Activated CD8-positive, alpha-beta memory T cell treated with anti-CD3 and anti-CD28 coated beads for 24 hours (primary cell): Measurements from ENCODE around the gene ADGRL3.
"Not testable (repeated sequence)": the region's sequence is repeated elsewhere in the genome, so short reads cannot be mapped to it uniquely, and the experiment has no call there.

Source experiments
- DNase-seq: peaks from one replicate; pipeline ENCODE4 v3.0.0-alpha.2; 2020

The ADGRL3 gene

DNA sequence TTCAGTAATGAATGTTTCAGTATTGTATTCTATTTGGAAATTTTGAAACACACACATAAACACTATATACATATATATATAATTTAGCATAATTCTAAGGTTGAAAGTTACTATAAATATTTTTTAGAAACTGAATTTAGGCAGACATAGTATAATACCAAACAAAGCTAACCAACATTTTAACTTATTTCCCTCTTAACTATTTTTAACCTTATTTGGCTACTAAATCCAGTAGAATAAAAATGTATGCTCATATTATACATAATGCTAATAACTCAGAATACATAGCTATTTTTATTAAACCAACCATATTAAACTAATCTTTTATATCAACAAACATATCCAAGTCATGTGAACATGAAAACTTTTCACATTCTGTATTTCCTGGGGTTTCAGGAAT is 563.6 kb downstream of the ADGRL3 start:
- DNase-seq, result no peak

GRCh38 chr4:61764090-61764489 is 564.0 kb downstream of the ADGRL3 start:
- DNase-seq, result not testable (repeated sequence)

GRCh38 chr4:61769444-61770167 is 569.5 kb downstream of the ADGRL3 start:
- not testable (repeated sequence) for DNase-seq

GRCh38 chr4:61770456-61770855 is 570.3 kb downstream of the ADGRL3 start:
- DNase-seq, result no peak

DNA sequence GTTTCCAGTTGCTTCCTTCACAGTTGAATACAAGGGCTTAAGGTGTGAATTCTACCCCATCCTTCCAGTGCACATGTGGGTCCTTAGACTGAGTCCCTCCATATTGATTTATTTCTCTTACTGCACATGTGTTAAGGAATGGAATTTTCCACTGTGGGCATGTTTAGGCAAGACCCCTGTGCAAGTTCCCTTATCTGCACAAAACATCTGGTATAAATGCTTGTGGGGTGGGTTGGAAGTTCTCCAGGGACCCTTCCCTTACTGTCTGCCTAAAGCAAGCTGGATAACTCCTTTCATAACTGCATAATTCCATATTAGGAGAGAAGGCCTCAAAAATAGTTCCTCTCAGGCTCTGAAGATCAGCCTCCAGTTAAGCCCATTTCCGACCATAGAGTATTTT is 570.9 kb downstream of the ADGRL3 start:
- DNase-seq, result no peak

GRCh38 chr4:61772126-61772525 is 572.0 kb downstream of the ADGRL3 start:
- no peak for DNase-seq

GRCh38 chr4:61773655-61774245 is 573.6 kb downstream of the ADGRL3 start:
- no peak for DNase-seq

DNA sequence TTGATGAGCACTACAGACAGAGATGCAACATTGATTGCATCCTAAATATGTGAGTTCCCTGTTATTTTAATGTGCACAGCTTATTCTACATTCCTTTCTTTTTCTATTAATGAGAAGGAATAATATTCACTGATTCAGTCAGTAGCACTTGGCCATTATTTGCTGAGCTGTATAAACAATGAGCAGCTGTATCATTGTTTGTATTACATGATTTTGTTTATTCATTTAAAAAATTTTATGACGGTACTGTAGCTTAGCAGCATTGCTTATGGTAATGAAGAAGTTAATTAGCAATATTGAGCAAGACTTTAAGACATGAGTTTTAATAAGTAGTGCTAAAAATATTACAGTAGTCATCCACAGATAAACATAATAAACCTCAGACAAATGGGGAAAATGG is 582.0 kb downstream of the ADGRL3 start:
- DNase-seq, result no peak

DNA sequence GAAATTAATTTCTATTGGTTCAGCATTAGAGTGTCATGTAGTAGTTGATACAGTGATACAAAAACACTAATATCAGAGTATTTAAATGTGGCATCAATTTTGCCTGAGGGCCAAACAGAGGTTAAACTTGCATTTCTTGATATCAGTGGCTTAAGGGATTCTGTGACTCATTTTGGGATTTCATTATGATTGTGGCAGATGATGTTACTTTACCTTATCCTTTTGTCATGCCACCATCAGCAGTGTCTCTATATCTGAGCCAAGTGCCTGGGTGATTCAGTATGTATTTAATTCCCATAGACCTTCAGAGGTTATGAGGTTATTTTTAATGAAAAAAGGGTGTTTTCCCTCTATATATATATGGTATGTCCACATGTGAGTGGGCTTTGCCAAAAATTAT is 582.9 kb downstream of the ADGRL3 start:
- DNase-seq, result no peak

DNA sequence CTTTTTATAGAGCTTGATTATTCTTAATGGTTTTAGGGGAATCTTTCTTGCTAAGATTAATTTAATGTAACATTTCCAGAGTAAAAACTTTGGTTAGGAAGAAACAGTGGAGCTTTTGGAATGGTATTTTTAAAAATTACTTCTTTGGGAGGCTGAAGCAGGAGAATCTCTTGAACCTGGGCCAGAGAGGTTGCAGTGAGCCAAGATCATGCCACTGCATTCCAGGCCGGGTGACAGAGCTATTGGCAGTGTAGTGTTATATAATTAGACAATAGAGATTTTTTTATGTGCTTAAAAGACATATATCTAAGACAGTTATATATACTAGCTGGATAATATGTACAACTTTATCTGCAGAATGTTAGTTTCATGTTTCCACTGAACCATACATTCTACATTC is 585.6 kb downstream of the ADGRL3 start:
- no peak for DNase-seq

DNA sequence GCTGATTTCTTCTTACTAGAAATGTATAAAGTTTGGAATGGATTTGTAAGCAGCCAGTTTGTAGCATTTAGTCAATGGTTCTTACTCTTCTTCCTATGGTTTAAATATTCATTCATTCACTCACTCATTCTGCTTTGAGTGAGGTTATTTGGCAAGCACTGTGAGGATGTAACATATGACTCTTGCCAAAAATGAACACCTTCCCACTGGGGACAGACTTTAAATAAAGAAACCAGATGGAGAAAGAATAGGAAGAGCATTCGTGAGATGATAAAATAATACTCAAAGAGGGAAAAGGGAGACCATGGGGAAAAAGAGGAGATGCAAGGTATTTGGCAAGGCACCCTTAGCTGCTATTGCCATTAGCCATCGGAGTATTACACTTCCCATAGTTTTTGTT is 586.1 kb downstream of the ADGRL3 start:
- no peak for DNase-seq

- DNase-seq, result no peak
Measured at GRCh38 chr4:61795998-61796397, 595.9 kb downstream of the ADGRL3 start.

DNA sequence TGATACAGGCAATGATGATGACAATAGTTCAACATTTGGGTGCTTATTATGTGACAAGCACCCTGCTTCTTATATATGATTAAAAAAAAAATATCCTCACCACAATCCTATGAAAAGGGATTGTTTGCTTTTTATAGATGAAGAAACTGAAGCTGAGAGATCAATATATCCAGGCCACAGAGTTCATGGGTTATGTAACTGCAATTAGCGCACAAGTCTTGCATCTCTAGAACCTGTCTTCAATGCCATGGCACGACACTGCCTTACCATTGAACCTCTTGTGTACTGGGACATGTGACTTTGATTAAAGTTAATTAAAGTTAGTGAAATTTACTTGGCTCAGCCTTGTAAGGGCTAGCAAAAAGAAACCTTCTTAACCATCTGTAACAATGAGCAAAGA is 599.7 kb downstream of the ADGRL3 start:
- DNase-seq, result no peak

- no peak for DNase-seq
Measured at GRCh38 chr4:61805227-61805626, 605.1 kb downstream of the ADGRL3 start.

DNA sequence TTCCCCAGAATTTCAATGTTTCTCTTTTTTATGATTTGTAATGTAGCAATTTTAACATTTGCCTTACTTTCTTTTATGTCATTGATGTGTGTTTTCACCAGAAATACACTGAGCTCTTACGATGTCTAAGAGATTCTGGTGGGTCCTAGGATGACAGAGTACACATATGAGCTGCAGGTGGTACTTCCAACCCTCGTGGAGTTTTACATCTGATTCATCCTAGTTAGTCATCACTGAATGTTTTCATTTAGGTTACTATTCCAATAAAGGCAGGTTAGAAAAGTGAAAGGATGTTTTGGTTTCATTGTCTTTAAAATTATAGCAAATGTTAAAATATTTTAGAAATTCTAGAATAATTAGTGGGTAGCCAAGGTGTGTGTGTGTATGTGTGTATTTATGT is 605.9 kb downstream of the ADGRL3 start:
- DNase-seq, result no peak

DNA sequence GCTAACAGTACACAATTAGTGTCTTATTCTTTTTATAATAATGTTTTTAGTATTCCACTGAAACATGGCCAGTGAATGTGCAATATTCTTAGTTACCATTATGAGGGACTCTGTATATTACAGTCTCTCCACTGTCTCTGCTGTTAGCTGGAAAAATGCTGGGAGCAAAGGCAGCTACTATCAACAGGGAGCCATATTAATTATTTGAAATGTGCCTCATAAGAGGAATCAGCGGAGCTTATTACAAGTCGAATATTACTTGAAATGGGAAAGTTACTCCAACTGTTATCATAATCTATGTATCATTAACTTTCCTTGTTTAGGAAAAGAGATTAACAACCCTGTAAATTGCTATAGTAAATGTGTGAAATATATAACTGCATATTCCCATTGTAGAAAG is 612.0 kb downstream of the ADGRL3 start:
- no peak for DNase-seq

- no peak for DNase-seq
Measured at GRCh38 chr4:61817071-61817470, 616.9 kb downstream of the ADGRL3 start.

DNA sequence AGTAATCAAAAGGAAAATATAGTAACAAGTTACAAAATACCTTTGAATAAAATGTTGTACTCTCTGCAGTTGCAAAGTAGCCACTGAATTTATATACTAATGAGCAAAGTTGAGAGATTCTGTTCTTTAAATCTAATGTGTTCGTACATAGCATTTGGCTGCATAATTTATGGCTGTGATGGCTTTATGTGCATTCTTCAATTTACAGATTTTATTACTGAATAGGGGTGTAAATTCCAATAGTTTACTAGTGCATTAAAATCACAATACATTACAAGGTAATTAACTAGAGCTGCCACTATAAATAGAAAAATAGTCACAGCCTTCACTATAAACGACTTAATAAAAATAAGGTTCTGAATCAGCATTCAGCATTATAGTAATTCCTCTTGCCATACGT is 620.0 kb downstream of the ADGRL3 start:
- DNase-seq, result no peak

- DNase-seq, result no peak
Measured at GRCh38 chr4:61824454-61824853, 624.3 kb downstream of the ADGRL3 start.

DNA sequence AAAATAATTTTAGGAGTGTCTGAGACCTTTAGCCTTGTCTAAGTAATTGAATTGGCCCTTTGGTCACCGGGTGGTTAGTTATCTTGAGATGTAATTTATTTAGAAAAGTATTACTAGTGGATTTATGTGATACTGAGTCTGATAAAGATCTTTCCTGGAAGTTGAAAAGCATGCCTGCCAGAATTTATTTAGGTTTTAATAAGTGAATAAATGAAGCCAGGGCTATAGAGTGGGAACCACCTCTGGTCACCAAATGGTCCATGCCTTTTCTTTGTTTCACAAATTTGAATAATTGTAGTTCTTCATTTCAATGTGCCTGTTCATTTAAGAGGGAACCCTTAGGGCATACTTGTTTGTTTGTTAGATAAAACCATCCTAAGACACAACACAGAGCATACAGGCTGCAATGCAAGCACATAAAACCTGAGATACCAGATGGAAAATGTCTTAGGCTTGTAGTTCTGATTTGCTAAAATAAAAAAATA is 627.8 kb downstream of the ADGRL3 start:
- DNase-seq, result no peak

DNA sequence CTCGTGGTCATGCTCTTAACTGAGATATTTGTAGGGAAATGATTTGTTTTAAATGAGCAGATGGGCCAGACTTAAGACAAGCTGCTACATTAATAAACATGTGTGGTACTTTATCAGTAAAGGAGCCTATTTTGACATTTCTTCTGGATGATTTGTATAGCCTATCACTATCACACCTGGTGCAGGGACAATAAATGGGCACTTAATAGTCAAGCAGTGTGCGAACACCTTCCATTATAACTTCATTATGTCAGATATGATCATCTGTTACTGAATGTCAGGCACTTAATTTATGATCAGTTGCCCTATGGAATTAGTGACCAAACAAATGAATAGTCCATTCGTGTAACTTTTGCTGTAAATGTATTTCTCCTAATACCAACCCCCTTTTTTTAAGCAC is 628.8 kb downstream of the ADGRL3 start:
- DNase-seq, result no peak

DNA sequence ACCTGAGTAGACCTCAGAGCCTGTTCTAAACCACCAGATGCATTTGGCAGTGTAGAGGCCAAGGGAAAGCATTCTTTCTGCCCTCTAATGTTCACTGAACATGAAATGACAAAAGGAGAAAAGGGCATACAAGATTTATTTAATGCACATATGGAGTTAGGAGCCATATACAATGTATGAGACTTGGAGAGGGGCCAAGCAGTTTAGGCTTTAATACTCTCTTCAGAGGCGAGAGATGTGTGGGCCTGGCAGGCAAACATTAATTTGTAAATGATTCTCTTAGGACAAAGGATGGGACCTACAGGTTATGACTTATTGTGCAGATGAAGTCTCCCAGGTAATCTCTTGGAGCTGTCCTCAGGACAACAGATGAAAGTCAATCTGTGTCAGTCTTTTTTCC is 631.9 kb downstream of the ADGRL3 start:
- DNase-seq, result no peak

GRCh38 chr4:61837395-61837794 is 637.3 kb downstream of the ADGRL3 start:
- DNase-seq, result no peak

DNA sequence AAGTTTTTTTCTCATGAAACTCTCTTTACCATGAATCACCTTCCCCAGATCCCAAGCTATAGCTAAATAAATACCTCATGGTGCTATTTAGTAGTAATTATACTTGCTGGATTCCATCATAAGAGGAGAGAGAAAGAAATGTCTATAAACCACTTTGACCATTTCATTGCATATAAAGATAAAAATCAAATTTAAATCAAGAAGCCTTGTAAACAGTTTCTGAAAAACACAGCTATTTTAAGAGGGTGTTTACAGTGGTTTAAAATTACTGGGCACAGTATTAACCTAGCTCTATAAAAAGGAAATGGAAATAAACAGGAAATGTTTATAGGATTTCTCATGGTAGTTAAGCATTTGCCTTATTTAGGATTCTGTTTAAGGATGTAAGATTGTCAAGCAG is 637.9 kb downstream of the ADGRL3 start:
- DNase-seq, result no peak

DNA sequence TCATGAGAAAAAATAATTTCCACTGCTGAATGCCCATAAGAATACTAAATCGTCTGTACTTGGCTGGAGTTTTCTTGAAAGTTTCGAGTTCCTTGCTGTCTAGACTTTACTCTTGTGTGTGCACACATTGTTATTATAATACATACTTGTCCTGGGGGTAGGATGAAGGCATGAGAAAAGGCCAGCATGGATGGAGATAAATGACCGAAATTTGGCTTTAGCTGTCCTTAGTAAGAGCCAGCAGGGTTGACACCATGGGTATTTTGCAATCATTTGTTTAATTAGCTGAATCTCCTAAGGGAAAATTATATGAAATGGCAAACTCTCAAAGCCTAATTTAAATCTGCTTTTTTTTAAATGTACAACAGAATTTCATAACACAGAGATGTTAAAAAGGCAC is 641.6 kb downstream of the ADGRL3 start:
- no peak for DNase-seq
